PC-3 (cell line): ENCODE results near the gene ZNF860.

Experiments
- EZH2 ChIP-seq: fragments of 300-600 bp; sonication (generic); IDR thresholded peaks from one replicate; pipeline ENCODE4 v1.6.1; 2017; ENCODE audit warnings: antibody characterized with exemption, mild to moderate bottlenecking, low read length; ENCODE audit not compliant: unreplicated experiment
- EZH2phosphoT487 ChIP-seq: fragments of 300-600 bp; sonication (generic); IDR thresholded peaks from 2 replicates; pipeline ENCODE4 v1.6.1; 2018; ENCODE audit warnings: mild to moderate bottlenecking, antibody characterized with exemption, low read length, borderline replicate concordance
- TF ChIP-seq, protein P1 (sequence below): fragments of 300-600 bp; sonication (generic); conservative IDR thresholded peaks from 2 replicates; pipeline ENCODE4 v1.5.1; 2017; ENCODE audit warnings: antibody characterized with exemption, low read depth, mild to moderate bottlenecking, low read length

DNA sequence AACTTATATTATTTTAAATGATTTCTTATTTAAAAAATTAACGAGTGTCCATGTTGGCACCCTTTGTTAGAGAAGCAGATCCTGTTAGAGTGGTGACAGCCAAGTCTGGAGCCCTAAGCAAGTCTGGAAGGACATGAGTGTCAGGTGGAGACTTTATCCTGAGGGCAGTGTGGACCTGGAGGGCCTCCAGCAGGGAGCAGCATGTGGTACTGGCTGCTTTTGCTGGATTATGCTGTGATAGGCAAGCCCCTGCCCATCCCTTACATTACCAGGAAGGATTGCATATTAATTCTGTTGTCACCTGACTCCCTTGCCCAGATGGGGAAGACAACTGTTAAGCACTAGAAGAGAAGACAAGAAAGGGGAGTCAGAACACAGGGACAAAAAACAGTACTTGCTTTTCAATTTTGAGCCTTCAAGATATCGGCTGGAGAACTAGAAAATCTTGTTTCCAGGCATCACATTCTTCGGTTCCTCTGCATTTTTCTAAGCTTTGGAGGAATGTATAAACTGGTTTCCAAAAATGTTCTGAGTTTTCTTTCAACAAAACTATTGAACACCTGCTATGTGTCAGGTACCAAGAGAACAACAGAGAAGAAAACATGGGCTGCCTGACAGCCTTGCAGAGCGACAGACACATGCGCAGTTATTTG, 22.7 kb downstream of the ZNF860 start:
- TF ChIP-seq, protein P1, sequence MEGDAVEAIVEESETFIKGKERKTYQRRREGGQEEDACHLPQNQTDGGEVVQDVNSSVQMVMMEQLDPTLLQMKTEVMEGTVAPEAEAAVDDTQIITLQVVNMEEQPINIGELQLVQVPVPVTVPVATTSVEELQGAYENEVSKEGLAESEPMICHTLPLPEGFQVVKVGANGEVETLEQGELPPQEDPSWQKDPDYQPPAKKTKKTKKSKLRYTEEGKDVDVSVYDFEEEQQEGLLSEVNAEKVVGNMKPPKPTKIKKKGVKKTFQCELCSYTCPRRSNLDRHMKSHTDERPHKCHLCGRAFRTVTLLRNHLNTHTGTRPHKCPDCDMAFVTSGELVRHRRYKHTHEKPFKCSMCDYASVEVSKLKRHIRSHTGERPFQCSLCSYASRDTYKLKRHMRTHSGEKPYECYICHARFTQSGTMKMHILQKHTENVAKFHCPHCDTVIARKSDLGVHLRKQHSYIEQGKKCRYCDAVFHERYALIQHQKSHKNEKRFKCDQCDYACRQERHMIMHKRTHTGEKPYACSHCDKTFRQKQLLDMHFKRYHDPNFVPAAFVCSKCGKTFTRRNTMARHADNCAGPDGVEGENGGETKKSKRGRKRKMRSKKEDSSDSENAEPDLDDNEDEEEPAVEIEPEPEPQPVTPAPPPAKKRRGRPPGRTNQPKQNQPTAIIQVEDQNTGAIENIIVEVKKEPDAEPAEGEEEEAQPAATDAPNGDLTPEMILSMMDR = peak; percentile 43; the same call in 1 of the 2 replicates
- TF ChIP-seq EZH2 = no peak
- no peak for TF ChIP-seq EZH2phosphoT487
